Measurements from ENCODE around the gene RAB8B.
"Not testable (repeated sequence)": the region's sequence is repeated elsewhere in the genome, so short reads cannot be mapped to it uniquely, and the experiment has no call there.

RAB8B gene

GRCh38 chr15:63208824-63209223 lies 19.4 kb downstream of the RAB8B start:
- DNase-seq (ENCODE audit: low spot score), result not testable (repeated sequence)

DNA sequence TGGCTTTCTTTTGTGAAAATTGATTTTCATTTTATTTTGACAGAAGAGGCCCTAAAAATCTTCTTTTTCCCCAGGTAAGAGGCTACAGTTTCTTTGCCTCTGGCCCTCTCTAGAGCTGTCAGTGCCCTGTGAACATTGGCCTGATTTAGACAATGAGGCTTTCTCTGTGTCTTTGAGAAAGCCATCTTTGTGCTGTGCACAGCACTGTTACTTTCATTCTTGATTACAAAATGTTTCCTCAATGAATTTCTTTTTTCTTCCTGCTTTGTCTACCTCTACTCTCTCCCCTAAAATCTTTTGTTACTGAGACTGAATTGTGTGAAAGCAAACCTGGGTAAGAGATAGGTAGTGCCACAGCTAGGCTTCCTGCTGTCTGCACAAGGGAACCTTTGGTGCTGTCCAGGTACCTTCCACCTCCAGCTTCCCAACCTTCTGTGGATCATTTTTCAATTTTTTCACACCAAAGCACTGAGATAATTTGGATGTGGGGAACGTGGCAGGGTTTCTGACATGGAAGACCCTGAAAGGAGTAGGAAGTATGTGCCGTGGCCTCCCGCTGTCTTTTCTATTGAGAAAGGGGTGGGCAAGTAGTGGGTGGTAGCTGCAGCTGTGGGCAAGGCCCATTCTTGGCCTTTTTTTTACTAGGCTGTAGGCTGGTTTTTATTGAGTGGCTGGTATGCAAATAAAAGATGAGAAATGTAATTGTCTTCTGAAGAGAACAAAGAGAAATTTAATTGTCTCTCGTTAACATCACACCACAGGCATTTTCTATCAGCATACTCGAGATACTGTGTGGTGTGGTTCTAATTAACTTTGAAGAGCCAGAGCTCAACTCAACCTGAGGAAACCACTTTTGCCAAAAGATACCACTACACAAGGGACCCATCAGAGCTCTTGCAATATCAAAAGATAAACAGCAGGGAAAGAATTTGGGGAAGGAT lies 21.0 kb downstream of the RAB8B start:
- no peak for DNase-seq (ENCODE audit: low spot score)

DNA sequence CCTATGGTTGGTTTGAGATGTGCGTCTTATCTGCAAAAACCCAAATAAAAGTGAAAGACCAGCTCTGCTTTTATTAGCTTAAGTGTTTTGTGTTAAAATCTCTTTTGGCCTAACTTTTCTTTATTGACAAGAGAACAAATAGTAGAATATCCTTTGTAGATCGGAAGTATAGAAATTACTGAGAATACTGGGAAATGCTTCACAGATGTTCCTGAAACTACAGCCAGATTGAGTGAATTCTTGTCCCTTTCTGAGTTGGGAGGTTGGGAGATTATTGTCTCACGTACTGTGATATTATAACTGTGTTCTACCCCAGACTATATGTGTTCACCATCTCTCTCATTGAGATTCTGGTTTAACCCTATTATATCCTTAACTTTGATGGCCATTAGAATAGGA lies 21.7 kb downstream of the RAB8B start:
- no peak for DNase-seq (ENCODE audit: low spot score)

GRCh38 chr15:63211549-63211948 lies 22.1 kb downstream of the RAB8B start:
- no peak for DNase-seq (ENCODE audit: low spot score)

GRCh38 chr15:63212050-63213004 lies 22.9 kb downstream of the RAB8B start:
- no peak for DNase-seq (ENCODE audit: low spot score)

GRCh38 chr15:63218100-63218808 lies 28.8 kb downstream of the RAB8B start:
- no peak for DNase-seq (ENCODE audit: low spot score)

DNA sequence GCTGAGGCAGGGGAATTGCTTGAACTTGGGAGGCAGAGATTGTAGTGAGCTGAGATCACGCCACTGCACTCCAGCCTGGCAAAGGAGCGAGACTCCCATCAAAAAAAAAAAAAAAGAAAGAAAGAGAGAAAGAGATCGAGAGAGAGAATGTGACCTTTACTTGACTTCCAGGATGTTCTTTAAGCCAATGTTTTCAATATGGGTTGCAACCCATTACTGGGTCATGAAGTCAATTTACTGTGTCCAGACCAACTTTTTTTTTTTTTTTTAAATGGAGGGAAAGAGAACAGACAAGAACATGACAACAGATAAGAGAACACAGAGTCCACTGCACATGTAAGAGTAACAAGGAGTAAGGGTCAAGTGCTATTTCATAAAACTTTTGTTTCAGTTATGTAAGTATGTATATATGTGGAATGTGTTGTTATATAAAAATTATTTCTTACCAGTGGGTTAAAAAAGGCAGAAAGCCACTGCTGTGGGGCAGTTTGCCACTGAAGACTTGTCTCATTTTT lies 29.8 kb downstream of the RAB8B start:
- no peak for DNase-seq (ENCODE audit: low spot score)

- no peak for DNase-seq (ENCODE audit: low spot score)
These were observed 31.9 kb downstream of the RAB8B start for GRCh38 chr15:63221346-63221745.

- DNase-seq (ENCODE audit: low spot score), result no peak
These were observed 34.1 kb downstream of the RAB8B start for GRCh38 chr15:63223463-63223862.

DNA sequence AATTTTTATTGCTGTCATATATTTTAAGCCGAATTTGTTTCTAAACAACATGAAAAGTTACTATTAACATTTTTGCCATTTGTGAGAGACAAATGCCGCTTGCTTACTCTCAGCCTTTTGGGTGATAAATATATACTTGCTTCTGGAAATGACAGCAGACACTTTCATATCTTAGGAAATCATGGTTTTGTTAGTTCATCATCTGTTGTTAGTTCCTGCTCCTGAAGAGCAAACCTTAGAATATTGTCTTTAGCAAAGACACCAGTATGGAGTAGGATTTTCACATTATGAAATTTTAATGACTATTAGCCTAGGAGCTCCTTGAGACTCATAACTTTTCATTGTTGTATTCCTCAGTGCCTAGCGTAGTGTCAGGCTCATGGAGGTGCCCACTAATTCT lies 36.0 kb downstream of the RAB8B start:
- DNase-seq (ENCODE audit: low spot score), result no peak

DNA sequence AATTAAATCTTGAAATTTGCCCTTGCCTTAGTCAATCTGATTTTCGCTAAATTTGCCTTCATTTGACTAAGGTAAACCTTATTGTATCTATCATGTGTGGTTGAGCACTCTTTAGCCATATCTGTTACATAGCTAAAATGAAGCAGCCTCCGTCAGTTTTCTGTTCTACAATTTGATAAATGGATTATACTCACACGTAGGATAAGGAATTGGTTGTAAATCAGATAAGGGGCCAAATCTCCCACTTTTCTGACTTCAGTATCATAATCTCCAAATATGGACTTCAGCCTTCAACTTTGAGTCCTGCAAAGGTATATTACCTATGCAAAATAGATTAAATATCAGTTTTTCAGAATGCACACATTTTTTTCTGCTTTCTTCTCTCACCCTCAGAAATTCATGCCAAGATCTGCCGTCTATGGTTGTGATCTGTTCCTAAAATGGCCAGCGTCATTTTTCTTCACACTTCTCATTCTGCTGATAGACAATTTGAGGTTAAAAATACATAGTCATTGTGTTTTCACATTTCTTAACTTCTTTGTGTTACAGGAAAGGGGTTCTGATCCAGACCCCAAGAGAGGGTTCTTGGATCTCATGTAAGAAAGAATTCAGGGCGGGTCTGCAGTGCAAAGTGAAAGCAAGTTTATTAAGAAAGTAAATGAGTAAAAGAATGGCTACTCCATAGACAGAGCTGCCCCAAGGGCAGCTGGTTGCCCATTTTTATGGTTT lies 36.9 kb downstream of the RAB8B start:
- no peak for DNase-seq (ENCODE audit: low spot score)

- no peak for DNase-seq (ENCODE audit: low spot score)
These were observed 37.6 kb downstream of the RAB8B start for GRCh38 chr15:63226966-63227401.

GRCh38 chr15:63227689-63228088 lies 38.3 kb downstream of the RAB8B start:
- DNase-seq (ENCODE audit: low spot score), result no peak

GRCh38 chr15:63231206-63231605 lies 41.8 kb downstream of the RAB8B start:
- no peak for DNase-seq (ENCODE audit: low spot score)

- no peak for DNase-seq (ENCODE audit: low spot score)
These were observed 42.3 kb downstream of the RAB8B start for GRCh38 chr15:63231706-63232105.

DNA sequence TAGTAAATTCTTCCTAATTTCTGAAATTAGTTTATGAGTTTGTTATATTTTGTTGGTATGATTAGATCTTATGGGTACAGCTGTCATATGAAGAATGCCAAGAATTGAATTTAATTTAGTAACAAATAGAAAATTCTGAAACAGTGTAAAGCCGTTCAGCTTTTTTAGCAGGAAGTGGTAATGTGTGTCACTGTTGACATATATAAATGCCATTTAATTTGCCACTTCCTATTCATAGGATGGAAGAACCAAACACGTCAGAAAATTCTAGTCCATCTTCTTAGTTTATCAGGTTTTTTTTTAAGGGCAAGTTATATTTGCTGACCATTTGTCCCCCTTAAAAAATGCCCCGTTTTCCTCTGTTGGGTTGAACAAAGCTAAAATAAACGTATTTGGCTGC lies 43.0 kb downstream of the RAB8B start:
- DNase-seq (ENCODE audit: low spot score), result no peak

GRCh38 chr15:63232943-63233342 lies 43.5 kb downstream of the RAB8B start:
- no peak for DNase-seq (ENCODE audit: low spot score)

GRCh38 chr15:63233667-63234423 lies 44.4 kb downstream of the RAB8B start:
- DNase-seq (ENCODE audit: low spot score), result no peak

- no peak for DNase-seq (ENCODE audit: low spot score)
These were observed 45.1 kb downstream of the RAB8B start for GRCh38 chr15:63234451-63234870.

- DNase-seq (ENCODE audit: low spot score), result no peak
These were observed 46.9 kb downstream of the RAB8B start for GRCh38 chr15:63236272-63236671.
